NCI-H82 treated with DMSO at 0.1 percent for 48 hours (cell line): ENCODE measurements around the gene NEK4.
A peak's percentile ranks its signal among the peaks of the same experiment; 100 is the strongest.
"Not testable (repeated sequence)": the region's sequence is repeated elsewhere in the genome, so short reads cannot be mapped to it uniquely, and the experiment has no call there.

Source experiments
- DNase-seq: peaks from one replicate; lab custom pipeline; 2025; ENCODE audit not compliant: unreplicated experiment; lab: John Stamatoyannopoulos, UW

Gene NEK4

DNA sequence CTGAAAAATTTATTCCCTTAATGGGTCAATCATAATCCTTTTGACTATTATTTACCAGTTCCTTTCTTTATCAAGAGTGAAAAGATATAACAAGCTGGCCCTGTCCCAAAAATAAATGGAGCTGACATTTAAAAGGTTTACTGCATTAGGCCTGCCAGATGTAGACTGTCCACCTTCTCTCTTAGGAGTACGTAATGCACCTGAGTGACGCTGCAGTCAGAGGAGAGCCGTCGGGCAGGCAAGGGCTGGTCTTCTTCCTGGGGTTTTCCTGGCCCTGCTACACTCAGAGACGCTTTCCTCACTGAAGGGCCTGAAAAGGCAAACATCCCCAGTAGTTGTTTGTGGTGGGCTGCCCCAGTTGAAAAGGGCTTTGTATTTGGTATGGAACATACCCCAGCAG, 27.6 kb downstream of the NEK4 start:
- no peak for DNase-seq

GRCh38 chr3:52742418-52743041, 28.2 kb downstream of the NEK4 start:
- DNase-seq = no peak

GRCh38 chr3:52739730-52740129, 31.0 kb downstream of the NEK4 start:
- DNase-seq = no peak

DNA sequence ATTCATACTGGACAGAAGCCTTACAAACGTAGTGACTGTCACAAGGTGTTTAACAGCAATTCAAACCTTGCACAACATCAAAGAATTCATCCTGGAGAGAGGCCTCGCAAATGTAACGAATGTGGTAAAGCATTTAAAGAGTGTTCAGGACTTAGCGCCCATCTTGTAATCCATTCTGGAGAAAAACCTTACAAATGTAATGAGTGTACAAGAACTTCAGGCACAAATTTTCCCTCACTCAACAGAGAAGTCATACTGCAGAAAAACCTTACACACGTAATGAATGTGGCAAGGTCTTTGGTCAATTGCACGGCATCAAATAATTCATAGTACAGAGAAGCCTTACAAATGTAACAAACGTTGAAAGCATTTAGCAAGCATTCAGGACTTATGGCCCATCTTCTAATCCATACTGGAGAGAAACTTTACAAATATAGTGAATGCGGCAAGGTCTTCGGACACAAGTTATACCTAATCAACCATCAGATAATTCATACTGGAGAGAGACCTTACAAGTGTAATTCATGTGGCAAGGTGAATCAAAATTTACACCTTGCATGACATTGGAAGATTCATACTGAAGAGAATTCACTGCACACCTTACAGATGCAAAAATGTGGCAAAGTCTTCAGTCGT, 37.4 kb downstream of the NEK4 start:
- DNase-seq = no peak

GRCh38 chr3:52731590-52731989, 39.1 kb downstream of the NEK4 start:
- DNase-seq = no peak

DNA sequence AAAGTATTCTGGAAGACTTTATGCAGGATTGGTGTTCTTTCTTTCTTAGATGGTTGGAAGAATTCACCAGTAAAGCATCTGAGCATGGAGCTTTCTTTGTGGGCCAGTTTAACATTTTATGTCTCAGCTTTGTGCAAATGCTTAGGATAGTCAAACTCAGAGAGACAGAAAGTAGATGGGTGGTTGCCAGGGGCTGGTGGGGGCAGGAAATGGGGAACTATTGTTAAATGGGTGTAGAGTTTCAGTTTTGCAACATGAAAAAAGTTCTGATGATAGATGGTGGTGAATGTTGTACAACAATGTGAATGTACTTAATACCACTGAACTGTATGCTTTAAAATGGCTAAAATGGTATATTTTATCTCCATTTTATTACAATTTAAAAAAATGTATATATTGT, 40.1 kb downstream of the NEK4 start:
- DNase-seq = no peak

DNA sequence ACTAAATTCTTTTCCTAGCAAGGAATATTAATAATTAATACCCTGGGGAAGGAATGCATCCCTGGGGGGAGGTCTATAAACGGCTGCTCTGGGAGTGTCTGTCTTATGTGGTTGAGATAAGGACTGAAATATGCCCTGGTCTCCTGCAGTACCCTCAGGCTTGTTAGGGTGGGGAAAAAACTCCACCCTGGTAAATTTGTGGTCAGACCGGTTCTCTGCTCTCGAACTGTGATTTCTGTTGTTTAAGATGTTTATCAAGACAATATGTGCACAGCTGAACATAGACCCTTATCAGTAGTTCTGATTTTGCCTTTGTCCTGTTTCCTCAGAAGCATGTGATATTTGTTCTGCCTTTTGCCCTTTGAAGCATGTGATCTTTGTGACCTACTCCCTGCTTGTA, 42.0 kb downstream of the NEK4 start:
- DNase-seq = not testable (repeated sequence)

DNA sequence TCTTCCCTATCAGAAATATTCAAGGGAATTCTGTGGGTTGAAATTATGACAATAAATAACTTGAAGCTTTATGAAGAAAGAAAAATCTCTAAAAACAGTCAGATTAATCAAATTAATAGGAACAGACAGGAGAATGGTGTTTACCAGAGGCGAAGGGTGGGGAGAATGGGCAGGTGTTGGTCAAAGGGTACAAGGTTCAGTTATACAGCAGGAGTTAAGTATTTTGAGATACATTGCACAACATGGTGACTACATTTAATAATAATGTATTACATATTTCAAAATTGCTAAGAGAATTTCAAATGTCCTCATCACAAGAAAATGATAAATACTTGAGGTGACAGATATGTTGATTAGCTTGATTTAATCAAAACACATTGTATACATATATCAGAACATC, 46.2 kb downstream of the NEK4 start:
- DNase-seq = no peak

GRCh38 chr3:52723935-52724334, 46.8 kb downstream of the NEK4 start:
- no peak for DNase-seq

GRCh38 chr3:52722491-52722890, 48.2 kb downstream of the NEK4 start:
- no peak for DNase-seq

DNA sequence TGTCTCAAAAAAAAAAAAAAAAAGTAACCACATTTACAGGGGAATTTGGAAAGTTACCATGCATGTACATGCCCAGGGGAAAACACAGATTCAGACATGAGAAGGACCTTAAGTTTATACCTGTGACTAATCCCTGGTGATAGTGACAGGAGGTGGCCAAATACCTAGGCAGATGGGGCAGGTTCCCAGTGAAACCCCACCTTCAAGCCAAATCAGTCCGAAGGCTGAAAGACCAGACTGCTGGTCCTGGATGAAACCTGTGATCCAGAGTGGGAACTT, 49.1 kb downstream of the NEK4 start:
- no peak for DNase-seq

DNA sequence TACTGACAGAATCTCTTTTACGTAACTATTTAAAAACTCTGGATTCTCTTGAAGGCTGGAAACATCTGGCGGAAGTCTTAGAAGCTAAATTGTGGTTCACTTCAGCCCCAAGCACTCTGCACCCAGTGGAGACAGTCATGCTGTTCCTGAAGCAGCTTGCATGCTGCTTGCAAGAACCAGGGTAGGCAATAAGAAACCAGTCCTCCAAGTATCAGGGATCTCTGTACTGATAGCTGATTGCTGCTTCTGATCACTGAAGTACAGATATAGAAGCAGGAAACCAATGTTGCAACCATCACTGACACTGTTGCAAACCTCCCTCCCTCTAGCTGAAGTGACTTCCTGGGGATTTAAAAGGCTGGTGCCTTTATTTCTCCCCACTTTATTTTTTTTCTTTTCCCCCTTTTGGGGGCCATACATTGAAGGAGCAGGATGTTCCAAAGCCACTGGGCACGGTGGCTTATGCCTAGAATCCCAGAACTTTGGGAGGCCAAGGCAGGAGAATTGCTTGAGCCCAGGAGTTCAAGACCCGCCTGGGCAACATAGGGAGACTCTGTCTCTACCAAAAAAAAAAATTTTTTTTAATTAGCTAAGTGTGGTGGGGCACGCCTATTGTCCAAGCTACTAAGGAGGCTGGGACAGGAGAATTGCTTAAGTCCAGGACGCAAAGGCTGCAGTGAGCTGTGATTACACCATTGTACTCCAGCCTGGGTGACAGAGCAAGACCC, 49.6 kb downstream of the NEK4 start:
- no peak for DNase-seq

- DNase-seq = no peak
Observed at GRCh38 chr3:52719618-52720017, 51.1 kb downstream of the NEK4 start.

- no peak for DNase-seq
Observed at GRCh38 chr3:52715714-52716305, 54.9 kb downstream of the NEK4 start.

DNA sequence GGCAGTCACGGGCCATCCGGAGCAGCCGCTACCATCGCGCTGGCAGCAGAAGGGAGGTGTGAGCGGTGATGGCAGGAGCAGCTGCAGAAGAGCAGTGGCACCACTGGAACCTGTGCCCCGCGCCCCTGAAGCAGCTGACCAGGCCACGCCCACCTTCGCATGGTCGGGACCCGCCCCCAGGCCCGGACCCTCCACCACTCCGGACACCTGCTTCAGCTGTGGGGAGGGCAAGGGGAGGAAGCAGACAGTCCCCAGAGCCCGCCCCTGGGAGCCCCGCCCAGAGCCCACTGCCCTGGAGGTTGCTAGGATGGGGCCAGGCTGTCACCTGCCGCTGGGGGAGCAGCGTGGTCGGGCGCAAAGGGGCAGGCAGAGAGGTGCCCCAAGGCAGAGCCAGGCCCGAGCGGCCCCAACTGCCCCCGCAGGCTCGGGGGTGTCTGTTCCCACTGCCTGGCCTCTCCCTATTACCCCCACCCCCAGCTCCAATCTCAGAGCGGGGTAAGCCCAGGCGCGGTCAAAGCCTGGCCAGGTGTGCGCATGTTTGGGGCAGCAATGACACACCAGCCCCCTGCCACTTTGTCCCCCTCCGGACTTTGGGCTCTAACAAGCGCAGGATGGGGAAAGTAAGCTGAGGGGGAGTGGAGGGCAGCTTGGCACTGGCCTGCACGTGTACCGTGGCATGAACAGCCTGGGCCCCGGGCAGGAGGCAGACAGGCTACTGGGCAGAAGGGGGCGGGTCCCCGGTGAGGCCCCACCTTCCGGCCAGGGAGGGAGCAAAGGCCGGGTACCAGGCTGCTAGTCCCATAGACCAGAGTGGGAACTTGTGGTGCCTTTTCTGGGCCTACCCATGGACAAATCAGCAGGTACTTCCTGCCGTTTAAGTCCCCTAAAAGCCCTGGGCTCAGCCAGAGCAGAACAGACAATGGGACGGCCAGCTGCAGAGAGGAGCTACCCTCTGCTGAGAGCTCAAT, 56.1 kb downstream of the NEK4 start:
- DNase-seq = no peak

DNA sequence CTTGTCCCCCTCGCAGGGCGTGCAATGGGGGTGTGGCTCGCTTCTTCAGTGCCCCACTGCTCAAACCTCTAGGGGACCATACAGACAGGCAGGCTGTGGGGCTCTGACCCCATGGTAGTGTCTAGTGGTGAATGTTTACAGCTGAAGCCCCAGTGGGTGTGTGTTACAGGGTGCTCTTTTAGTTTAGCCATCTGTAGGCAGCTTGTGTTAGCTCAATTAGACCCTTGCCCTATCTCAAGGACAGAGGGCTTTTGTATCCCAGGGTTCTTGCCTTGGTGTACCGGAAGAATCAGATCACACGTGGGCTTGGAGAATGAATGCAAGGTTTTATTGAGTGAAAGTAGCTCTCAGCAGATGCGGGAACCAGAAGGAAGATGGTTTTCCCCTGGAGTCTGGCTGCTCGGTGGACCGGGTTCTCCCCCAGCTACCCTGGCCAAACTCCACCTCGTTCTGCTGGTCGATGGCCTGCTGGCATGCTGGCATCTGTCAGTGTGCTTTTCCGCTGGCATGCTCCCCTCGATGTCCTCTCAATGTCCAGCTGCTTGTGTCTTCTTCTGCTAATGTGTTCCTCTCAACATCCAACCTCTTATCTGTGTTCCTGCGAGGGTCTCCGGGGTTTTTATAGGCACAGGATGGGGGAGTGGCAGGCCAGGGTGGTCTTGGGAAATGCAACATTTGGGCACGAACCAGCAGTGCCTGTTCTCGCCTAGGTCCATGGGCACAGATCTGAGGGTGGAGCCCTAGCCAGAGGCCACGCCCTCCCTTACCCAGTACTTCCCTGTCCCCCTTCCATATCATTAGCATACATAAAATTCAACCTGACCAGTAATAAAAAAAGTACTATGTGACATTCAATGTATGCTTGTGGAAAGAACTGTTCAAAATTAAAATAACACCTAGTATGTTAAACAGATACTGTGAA, 58.2 kb downstream of the NEK4 start:
- DNase-seq = no peak

DNA sequence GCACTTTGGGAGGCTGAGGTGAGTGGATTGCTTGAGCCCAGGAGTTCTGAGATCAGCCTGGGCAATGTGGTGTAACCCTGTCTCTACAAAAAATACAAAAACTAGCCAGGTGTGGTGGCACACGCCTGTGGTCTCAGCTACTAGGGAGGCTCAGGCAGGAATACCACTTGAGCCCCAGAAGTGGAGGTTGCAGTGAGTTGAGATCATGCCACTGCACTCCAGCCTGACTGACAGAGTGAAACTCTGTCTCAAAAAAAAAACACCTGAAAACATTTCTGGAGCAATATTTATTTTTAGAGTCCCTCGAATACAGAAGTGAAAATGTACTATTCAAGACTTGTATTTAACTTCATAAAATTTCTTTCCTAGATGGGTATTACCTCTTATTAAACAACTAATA, 60.2 kb downstream of the NEK4 start:
- DNase-seq = no peak

DNA sequence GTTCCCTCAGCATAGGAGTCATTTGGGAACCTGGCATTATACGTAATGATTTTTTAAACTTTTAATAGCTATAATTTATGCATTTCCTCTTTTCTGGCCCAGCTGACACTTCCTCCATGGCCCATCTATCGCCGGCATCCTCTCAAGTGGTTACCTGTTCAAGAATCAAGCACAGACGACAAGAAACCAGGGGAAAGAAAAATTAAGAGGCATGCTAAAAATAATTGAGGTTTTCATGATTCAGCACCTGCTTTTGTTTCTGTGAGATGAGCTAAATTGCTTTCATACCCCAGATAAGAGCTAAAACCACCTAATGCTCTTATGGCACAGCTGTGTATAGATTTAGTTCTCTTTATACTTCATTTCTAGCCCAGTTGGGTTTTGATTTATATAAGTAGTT, 63.2 kb downstream of the NEK4 start:
- DNase-seq = no peak

DNA sequence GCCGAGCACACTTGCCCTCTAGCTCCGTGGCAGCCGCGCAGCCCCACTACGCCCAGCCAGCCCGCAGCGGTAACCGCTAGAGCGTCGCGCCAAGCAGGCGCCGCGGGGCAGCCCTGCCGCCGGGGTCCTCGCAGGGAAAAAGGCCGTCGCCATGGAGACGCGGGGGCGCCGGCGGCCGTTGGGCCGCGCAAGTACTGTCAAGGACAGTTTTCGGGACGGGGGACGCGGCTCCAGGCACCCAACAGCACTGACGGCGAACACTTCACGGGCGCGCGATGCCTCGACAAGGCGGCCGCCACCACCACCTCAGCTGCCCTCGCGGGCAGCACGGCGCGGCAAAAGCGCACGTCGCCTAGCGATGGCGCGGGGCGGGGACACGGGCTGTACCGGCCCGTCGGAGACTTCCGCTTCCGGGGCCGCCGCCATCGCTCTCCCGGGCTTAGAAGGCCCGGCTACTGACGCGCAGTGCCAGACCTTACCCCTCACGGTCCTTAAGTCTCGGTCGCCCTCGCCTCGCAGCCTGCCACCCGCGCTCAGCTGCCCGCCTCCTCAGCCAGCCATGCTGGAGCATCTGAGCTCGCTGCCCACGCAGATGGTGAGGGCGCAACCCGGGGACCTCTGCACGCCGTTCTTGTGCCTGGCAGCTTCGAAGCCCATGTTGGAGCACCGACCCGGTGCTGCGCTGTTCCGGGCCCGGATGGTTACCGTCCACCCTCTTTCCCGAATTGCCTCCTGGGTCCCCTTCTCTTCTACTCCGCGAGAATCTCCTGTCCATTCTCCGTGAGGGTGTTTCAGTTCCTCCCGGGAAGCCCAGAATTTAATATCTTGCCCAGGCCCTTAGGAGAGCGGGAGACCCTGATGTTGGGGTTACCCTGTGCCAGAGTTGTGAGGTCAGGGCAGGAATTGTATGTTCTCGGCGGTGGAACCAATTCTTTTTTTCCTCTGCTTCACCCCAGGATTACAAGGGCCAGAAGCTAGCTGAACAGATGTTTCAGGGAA, 64.8 kb downstream of the NEK4 start, which contains the start of the genes GLT8D1 and SPCS1:
GLT8D1 (minus strand) TSS at position 104 of the 999 bp plus-strand sequence. CDS start 5,331 bp downstream, outside the sequence.
SPCS1 (plus strand) TSS at position 419 of the 999 bp plus-strand sequence; CDS start at position 560, 141 bp downstream.
- DNase-seq = peak; percentile 36
